Fibroblast of lung (primary cell): ENCODE results near the gene IL4.

Source experiments
- EZH2 ChIP-seq: IDR thresholded peaks from 2 replicates; pipeline ENCODE4 v1.5.1; 2012; ENCODE audit warnings: low read length, control low read depth, mild to moderate bottlenecking; ENCODE audit errors: missing control alignments
- TF ChIP-seq, protein P1 (sequence below), 2 donors: IDR thresholded peaks in 1 of 2; conservative IDR thresholded peaks in 1 of 2; 1 replicate in 1 of 2; 2 replicates in 1 of 2; pipeline ENCODE4 v1.5.1; 2011 to 2012; ENCODE audit warnings: low read length in 2 of 2, control low read depth in 1 of 2, inconsistent platforms in 1 of 2, low read depth in 1 of 2, mild to moderate bottlenecking in 1 of 2

DNA sequence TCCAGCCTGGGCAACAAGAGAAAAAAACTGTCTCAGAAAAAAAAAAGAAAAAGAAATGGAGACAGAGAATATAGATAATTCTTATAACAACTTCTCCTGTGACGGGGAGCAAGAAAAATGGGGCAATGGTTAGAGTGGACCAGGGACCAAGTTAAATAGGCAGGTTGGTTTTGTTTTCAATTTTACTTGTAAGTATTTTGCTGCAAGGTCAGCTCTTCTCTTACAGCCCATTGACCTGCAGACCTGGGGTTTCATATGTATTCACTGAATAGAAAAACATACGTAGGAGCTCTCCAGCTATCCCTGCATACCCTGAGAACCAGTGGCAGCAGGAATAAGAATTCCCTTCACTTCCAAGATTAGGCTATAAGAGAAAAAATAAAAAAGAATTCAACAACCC is 45.0 kb upstream of the IL4 start:
- TF ChIP-seq, protein P1, sequence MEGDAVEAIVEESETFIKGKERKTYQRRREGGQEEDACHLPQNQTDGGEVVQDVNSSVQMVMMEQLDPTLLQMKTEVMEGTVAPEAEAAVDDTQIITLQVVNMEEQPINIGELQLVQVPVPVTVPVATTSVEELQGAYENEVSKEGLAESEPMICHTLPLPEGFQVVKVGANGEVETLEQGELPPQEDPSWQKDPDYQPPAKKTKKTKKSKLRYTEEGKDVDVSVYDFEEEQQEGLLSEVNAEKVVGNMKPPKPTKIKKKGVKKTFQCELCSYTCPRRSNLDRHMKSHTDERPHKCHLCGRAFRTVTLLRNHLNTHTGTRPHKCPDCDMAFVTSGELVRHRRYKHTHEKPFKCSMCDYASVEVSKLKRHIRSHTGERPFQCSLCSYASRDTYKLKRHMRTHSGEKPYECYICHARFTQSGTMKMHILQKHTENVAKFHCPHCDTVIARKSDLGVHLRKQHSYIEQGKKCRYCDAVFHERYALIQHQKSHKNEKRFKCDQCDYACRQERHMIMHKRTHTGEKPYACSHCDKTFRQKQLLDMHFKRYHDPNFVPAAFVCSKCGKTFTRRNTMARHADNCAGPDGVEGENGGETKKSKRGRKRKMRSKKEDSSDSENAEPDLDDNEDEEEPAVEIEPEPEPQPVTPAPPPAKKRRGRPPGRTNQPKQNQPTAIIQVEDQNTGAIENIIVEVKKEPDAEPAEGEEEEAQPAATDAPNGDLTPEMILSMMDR (conservative IDR thresholded peaks at IDR 0.05 in 1 of 2, IDR thresholded peaks at IDR 0.05 in 1 of 2; ENCODE audit: low read depth in 1 of 2, low read length in 2 of 2) = no peak
- no peak for TF ChIP-seq EZH2
